ENCODE results near the gene THAP4.

GRCh38 chr2:241554610-241555322 lies 82.2 kb downstream of the THAP4 start:
- TF ChIP-seq TAF1 (IDR thresholded peaks at IDR 0.05; ENCODE audit: borderline replicate concordance, insufficient read depth, low read length), result no peak
- TF ChIP-seq POLR2AphosphoS5 (IDR thresholded peaks at IDR 0.05; ENCODE audit: low read depth, low read length), result no peak
- no peak for TF ChIP-seq SIN3A (IDR thresholded peaks at IDR 0.05; ENCODE audit: borderline replicate concordance, insufficient read depth, low read length)
- TF ChIP-seq, protein P1, sequence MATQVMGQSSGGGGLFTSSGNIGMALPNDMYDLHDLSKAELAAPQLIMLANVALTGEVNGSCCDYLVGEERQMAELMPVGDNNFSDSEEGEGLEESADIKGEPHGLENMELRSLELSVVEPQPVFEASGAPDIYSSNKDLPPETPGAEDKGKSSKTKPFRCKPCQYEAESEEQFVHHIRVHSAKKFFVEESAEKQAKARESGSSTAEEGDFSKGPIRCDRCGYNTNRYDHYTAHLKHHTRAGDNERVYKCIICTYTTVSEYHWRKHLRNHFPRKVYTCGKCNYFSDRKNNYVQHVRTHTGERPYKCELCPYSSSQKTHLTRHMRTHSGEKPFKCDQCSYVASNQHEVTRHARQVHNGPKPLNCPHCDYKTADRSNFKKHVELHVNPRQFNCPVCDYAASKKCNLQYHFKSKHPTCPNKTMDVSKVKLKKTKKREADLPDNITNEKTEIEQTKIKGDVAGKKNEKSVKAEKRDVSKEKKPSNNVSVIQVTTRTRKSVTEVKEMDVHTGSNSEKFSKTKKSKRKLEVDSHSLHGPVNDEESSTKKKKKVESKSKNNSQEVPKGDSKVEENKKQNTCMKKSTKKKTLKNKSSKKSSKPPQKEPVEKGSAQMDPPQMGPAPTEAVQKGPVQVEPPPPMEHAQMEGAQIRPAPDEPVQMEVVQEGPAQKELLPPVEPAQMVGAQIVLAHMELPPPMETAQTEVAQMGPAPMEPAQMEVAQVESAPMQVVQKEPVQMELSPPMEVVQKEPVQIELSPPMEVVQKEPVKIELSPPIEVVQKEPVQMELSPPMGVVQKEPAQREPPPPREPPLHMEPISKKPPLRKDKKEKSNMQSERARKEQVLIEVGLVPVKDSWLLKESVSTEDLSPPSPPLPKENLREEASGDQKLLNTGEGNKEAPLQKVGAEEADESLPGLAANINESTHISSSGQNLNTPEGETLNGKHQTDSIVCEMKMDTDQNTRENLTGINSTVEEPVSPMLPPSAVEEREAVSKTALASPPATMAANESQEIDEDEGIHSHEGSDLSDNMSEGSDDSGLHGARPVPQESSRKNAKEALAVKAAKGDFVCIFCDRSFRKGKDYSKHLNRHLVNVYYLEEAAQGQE (IDR thresholded peaks at IDR 0.05; ENCODE audit: insufficient read depth in 1 of 2, low read depth in 2 of 2, low read length in 2 of 2), result no peak
